Tibial nerve (tissue), 3 donors: ENCODE data around the gene PLEKHO1.

Experiments
- CTCF ChIP-seq, 5 experiments: fragments of 200-600 bp in 3 of 5; fragments of 450-650 bp in 2 of 5; sonication (generic) in 3 of 5; IDR thresholded peaks; one replicate each; pipeline ENCODE4 v1.5.1; 2016 to 2019; ENCODE audit warnings: antibody characterized with exemption in 5 of 5, mild to moderate bottlenecking in 3 of 5, moderate library complexity in 2 of 5
- POLR2A ChIP-seq, 2 donors: fragments of 450-650 bp; IDR thresholded peaks; one replicate each; pipeline ENCODE4 v1.6.1; 2017; ENCODE audit warnings: antibody characterized with exemption in 2 of 2, mild to moderate bottlenecking in 2 of 2, moderate library complexity in 2 of 2

- no peak for TF ChIP-seq CTCF (IDR thresholded peaks at IDR 0.05)
- no peak for TF ChIP-seq POLR2A (IDR thresholded peaks at IDR 0.05)
Observed at GRCh38 chr1:150132372-150132771, 17.3 kb upstream of the PLEKHO1 start.
